Anterior cingulate cortex (tissue), 58 donors: ENCODE results near the gene ERC2.

Experiments
- DNase-seq, 58 donors: peaks; one replicate each; lab custom pipeline; 2025; lab: John Stamatoyannopoulos, UW

The ERC2 gene

GRCh38 chr3:55622116-55622515, 846.2 kb downstream of the ERC2 start:
- no peak for DNase-seq

- DNase-seq: no peak
Observed at GRCh38 chr3:55621648-55622047, 846.6 kb downstream of the ERC2 start.

GRCh38 chr3:55621026-55621422, 847.2 kb downstream of the ERC2 start:
- no peak for DNase-seq

GRCh38 chr3:55620351-55621025, 847.8 kb downstream of the ERC2 start:
- no peak for DNase-seq

- DNase-seq: no peak
Observed at GRCh38 chr3:55619046-55619808, 849.0 kb downstream of the ERC2 start.

- no peak for DNase-seq
Observed at GRCh38 chr3:55617385-55617784, 850.9 kb downstream of the ERC2 start.

- DNase-seq: no peak
Observed at GRCh38 chr3:55616803-55617202, 851.5 kb downstream of the ERC2 start.

GRCh38 chr3:55615694-55616295, 852.5 kb downstream of the ERC2 start:
- peak in 2 of 58 donors; percentile 7 to 10 for DNase-seq

- DNase-seq: no peak
Observed at GRCh38 chr3:55615039-55615693, 853.1 kb downstream of the ERC2 start.

- DNase-seq: no peak
Observed at GRCh38 chr3:55611121-55611520, 857.1 kb downstream of the ERC2 start.

- no peak for DNase-seq
Observed at GRCh38 chr3:55609230-55609827, 858.9 kb downstream of the ERC2 start.

- DNase-seq: no peak
Observed at GRCh38 chr3:55608301-55608937, 859.8 kb downstream of the ERC2 start.

GRCh38 chr3:55607844-55608243, 860.4 kb downstream of the ERC2 start:
- DNase-seq: no peak

GRCh38 chr3:55607175-55607574, 861.1 kb downstream of the ERC2 start:
- DNase-seq: no peak

- DNase-seq: no peak
Observed at GRCh38 chr3:55605443-55606236, 862.6 kb downstream of the ERC2 start.

GRCh38 chr3:55604846-55605245, 863.4 kb downstream of the ERC2 start:
- DNase-seq: no peak

GRCh38 chr3:55604402-55604801, 863.9 kb downstream of the ERC2 start:
- DNase-seq: no peak

- DNase-seq: peak in 1 of 58 donors; percentile 4
Observed at GRCh38 chr3:55601366-55602080, 866.7 kb downstream of the ERC2 start.

GRCh38 chr3:55598224-55598623, 870.0 kb downstream of the ERC2 start:
- DNase-seq: no peak
